Nephron (organoid): ENCODE data around the gene MCCC1.

Source experiments
- H3K27ac Mint-ChIP-seq, 3 experiments: 2 replicates each; pipeline ENCODE4 v1.8.0; 2020; ENCODE audit warnings: mixed read lengths in 3 of 3, mild to moderate bottlenecking in 2 of 3, moderate library complexity in 1 of 3
- H3K27me3 Mint-ChIP-seq: 2 replicates; pipeline ENCODE4 v1.8.0; 2021; ENCODE audit warnings: low read depth, mild to moderate bottlenecking, moderate library complexity, mixed read lengths
- H3K36me3 Mint-ChIP-seq: 2 replicates; pipeline ENCODE4 v1.8.0; 2020; ENCODE audit warnings: low read depth, mixed read lengths
- H3K4me1 Mint-ChIP-seq: 2 replicates; pipeline ENCODE4 v1.8.0; 2020; ENCODE audit warnings: mixed read lengths
- H3K4me3 Mint-ChIP-seq, 3 experiments: 2 replicates each; pipeline ENCODE4 v1.8.0; 2020; ENCODE audit warnings: mild to moderate bottlenecking in 3 of 3, mixed read lengths in 3 of 3, moderate library complexity in 2 of 3
- H3K9me3 Mint-ChIP-seq: 2 replicates; pipeline ENCODE4 v1.8.0; 2020; ENCODE audit warnings: mixed read lengths
- TF ChIP-seq, protein P1 (sequence below), 3 experiments: fragments of 200-600 bp; sonication (generic); IDR thresholded peaks; one replicate each; pipeline ENCODE4 v1.5.0; 2021; ENCODE audit warnings: antibody characterized with exemption in 3 of 3; ENCODE audit not compliant: unreplicated experiment in 3 of 3

MCCC1 gene

DNA sequence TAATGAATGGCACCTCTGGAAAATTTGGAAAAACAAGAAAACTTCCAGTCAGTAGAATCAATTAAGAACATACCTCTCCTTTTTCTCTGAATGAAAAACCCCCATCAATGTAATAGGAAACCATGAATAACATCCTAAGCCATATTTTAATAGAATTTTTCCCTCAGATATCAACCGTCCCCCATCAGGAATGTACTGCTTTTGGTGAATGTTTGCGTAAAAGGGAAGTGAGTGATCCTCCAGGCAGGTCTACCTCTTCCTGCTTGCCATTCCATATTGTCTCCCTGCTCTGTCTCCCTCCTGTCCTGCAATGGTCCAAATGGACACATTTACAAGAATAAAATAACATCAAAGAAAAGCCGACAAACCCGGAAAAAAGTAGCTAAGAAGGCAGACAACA lies 32.4 kb upstream of the MCCC1 start:
- Mint-ChIP-seq H3K4me3 (no peak overlapping the region), H3K9me3 (peaks cover 15% of the 10 kb centered on the region), H3K36me3 (peaks cover 4% of the 10 kb centered on the region)

DNA sequence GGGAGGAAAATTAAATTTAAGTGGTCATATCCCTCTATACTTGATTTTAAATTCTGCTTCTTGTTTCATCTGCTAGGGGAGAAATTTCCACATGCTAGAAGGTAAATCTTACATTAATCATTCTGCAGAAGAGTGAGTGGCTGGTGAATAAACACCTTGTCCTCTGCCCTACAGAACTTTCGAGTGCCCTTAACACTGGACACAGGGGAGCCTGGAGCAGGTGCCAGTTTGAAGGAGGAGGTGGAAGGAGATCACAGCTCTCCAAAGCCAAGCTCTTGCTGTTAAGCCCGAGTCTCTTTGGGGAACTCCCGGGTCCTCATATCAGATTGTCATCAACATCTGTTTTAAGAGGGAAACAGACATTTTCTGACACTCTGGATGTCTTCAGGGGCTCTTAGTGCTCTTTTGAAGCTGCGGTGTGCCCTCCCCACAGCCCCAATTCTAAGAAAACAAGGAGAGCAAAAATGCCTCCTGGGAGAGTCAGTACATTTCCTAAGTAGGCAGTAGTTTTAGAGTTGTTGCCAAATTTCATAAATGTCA lies 32.0 kb upstream of the MCCC1 start:
- TF ChIP-seq, protein P1, sequence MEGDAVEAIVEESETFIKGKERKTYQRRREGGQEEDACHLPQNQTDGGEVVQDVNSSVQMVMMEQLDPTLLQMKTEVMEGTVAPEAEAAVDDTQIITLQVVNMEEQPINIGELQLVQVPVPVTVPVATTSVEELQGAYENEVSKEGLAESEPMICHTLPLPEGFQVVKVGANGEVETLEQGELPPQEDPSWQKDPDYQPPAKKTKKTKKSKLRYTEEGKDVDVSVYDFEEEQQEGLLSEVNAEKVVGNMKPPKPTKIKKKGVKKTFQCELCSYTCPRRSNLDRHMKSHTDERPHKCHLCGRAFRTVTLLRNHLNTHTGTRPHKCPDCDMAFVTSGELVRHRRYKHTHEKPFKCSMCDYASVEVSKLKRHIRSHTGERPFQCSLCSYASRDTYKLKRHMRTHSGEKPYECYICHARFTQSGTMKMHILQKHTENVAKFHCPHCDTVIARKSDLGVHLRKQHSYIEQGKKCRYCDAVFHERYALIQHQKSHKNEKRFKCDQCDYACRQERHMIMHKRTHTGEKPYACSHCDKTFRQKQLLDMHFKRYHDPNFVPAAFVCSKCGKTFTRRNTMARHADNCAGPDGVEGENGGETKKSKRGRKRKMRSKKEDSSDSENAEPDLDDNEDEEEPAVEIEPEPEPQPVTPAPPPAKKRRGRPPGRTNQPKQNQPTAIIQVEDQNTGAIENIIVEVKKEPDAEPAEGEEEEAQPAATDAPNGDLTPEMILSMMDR (IDR thresholded peaks at IDR 0.05; ENCODE audit: unreplicated experiment in 3 of 3) = no peak
- Mint-ChIP-seq H3K9me3 (peaks cover 15% of the 10 kb centered on the region), H3K27me3 (peaks cover 20% of the 10 kb centered on the region), H3K4me1 (no peaks in the 10 kb centered on the region), H3K27ac (no peak overlapping the region), H3K36me3 (peaks cover 4% of the 10 kb centered on the region), H3K4me3 (no peak overlapping the region)

More for the DNA sequence above, 32.4 kb upstream of the MCCC1 start:
- Mint-ChIP-seq H3K27me3 (peaks cover 20% of the 10 kb centered on the region), H3K4me1 (no peaks in the 10 kb centered on the region), H3K27ac (no peak overlapping the region)
- TF ChIP-seq, protein P1 (IDR thresholded peaks at IDR 0.05; ENCODE audit: unreplicated experiment in 3 of 3) = no peak

DNA sequence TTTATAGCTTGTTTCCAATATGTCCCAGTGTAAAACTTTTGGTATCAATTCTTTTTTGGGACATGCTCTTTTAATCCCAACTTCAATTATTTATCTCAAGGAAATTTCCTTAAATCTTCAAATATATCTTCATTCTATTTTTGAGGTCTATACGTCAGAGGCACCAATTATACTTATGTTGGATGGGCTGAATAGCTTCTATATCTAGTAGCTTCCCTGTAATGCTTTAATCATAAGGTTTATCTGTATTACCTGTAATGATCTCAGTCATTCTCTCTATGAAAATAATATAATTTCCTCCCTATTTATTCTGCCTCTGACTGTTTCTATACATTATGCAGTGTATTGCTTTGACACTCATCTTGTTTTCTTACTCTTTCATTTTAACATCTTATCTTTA lies 29.9 kb upstream of the MCCC1 start:
- Mint-ChIP-seq H3K27me3 (peaks cover 16% of the 10 kb centered on the region), H3K9me3 (peaks cover 15% of the 10 kb centered on the region), H3K4me1 (no peaks in the 10 kb centered on the region), H3K27ac (no peak overlapping the region), H3K36me3 (peaks cover 4% of the 10 kb centered on the region), H3K4me3 (no peak overlapping the region)
- TF ChIP-seq, protein P1 (IDR thresholded peaks at IDR 0.05; ENCODE audit: unreplicated experiment in 3 of 3) = no peak

DNA sequence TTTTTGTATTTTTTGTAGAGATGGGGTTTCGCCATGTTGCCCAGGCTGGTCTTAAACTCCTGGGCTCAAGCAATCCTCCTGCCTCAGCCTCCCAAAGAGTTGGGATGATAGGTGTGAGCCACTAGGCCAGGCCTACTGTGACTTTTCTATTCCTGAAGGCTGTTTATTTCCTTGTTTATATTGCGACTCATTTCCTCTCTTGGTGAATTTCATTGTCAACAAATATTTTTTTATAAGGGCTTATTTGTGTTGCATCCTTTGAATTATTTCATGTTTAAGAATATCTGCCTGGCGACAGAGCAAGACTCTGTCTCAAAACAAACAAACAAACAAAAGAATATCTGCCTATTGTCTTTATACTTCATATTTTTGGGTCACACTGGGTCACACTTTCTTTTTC lies 29.4 kb upstream of the MCCC1 start:
- H3K36me3 Mint-ChIP-seq = peaks cover 4% of the 10 kb centered on the region
- TF ChIP-seq, protein P1 (IDR thresholded peaks at IDR 0.05; ENCODE audit: unreplicated experiment in 3 of 3) = no peak
- H3K4me3 Mint-ChIP-seq = no peak overlapping the region
- H3K27ac Mint-ChIP-seq = no peak overlapping the region
- H3K9me3 Mint-ChIP-seq = peaks cover 15% of the 10 kb centered on the region
- H3K4me1 Mint-ChIP-seq = no peaks in the 10 kb centered on the region
- peaks cover 21% of the 10 kb centered on the region for H3K27me3 Mint-ChIP-seq

DNA sequence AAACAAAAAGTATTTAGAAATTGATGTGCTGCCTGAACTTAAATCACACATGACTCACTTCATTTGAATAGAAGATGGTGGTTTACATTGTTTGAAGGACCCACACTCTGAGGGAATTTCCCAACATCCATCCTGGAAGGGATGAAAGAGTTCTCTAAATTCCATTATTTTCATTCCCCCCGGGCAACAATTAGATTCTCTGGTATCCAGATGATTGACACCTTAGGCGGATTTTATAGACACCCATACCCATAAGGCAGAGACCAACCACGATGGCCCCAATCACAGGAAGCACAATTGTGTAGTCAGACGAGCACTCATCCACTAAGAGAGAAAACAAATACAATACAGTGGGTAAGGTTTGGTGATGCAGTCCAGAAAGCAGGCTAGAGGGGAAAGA lies 24.6 kb upstream of the MCCC1 start:
- Mint-ChIP-seq H3K4me3 (no peak overlapping the region), H3K27ac (no peak overlapping the region)

More for the DNA sequence above, 24.6 kb upstream of the MCCC1 start:
- TF ChIP-seq, protein P1 (IDR thresholded peaks at IDR 0.05; ENCODE audit: unreplicated experiment in 3 of 3) = no peak
- Mint-ChIP-seq H3K27me3 (peaks cover 30% of the 10 kb centered on the region), H3K9me3 (peaks cover 3% of the 10 kb centered on the region), H3K36me3 (no peaks in the 10 kb centered on the region), H3K4me1 (no peaks in the 10 kb centered on the region)
